Measurements from ENCODE around the gene SGCA. TPM values are rescaled to one million over a fixed set of nuclear protein-coding genes. Genes with fewer than 3 reads are reported as not detected.
A peak's percentile ranks its signal among the peaks of the same experiment; 100 is the strongest.

Gene SGCA
- total and polyA plus RNA-seq, 10 of the 15 experiments (the other 5 are each of a cell fraction or from before 2014, with no cell fraction given), result 0.13 to 2.2 (median 0.50) TPM; not detected in 2

DNA sequence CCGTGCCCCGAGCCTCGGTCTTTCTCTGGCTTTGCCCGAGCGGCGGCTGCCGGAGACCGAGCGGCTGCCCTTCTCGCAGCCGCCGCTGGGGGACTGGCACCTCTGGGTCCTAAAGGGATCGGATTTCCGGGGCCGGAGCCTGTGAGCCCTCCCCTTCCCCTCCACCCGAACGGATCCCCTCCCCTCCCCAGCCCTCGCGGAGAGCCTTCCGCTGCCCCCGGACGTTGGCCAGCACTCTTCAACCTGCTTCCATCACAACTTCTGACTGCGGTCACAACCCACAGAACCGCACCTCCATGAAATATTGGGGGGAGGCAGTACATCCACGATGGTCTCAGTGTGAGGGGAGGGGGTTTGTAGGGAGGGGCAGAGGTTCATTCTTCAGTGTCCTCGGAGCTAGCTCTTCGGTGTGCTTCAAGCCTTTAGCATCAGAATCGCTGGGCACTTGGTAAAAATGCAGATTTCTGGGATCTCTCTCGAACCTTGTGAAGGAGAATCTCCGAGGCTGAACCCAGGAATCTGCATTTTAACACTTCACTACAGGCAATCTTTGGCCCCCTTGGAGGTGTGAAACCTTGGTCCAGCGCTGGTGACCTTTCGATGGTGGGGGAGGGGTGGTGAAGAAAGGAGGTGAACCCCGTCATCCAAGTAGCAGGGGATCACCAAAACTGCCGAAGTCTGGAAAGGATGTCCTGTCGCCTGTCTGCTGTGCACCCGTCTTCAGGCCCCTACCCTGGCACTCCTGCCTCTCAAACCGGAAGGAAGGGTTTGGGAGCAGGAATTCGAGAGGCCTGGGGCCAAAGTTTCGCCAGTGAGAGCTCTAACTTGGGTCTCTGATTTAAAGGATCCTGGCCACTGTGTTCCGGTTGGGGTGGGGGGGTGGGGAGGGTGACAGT, 14.5 kb upstream of the SGCA start (continued):
- TF ChIP-seq MEF2B (IDR thresholded peaks at IDR 0.05; ENCODE audit: partially characterized antibody, poor library complexity, severe bottlenecking) (peak; percentile 30), SREBF1 (IDR thresholded peaks at IDR 0.05; ENCODE audit: low read length) (no peak), EED (IDR thresholded peaks at IDR 0.05; ENCODE audit: low read depth) (no peak), TAF1 (IDR thresholded peaks at IDR 0.05; ENCODE audit: borderline replicate concordance, low read depth, low read length) (peak; percentile 85; the same call in 1 of the 2 replicates), RFX5 (IDR thresholded peaks at IDR 0.05; ENCODE audit: low read depth, low read length) (no peak), CHD4 (IDR thresholded peaks at IDR 0.05) (peak; percentile 94; the same call in 1 of the 2 replicates)
- TF ChIP-seq, protein P1, sequence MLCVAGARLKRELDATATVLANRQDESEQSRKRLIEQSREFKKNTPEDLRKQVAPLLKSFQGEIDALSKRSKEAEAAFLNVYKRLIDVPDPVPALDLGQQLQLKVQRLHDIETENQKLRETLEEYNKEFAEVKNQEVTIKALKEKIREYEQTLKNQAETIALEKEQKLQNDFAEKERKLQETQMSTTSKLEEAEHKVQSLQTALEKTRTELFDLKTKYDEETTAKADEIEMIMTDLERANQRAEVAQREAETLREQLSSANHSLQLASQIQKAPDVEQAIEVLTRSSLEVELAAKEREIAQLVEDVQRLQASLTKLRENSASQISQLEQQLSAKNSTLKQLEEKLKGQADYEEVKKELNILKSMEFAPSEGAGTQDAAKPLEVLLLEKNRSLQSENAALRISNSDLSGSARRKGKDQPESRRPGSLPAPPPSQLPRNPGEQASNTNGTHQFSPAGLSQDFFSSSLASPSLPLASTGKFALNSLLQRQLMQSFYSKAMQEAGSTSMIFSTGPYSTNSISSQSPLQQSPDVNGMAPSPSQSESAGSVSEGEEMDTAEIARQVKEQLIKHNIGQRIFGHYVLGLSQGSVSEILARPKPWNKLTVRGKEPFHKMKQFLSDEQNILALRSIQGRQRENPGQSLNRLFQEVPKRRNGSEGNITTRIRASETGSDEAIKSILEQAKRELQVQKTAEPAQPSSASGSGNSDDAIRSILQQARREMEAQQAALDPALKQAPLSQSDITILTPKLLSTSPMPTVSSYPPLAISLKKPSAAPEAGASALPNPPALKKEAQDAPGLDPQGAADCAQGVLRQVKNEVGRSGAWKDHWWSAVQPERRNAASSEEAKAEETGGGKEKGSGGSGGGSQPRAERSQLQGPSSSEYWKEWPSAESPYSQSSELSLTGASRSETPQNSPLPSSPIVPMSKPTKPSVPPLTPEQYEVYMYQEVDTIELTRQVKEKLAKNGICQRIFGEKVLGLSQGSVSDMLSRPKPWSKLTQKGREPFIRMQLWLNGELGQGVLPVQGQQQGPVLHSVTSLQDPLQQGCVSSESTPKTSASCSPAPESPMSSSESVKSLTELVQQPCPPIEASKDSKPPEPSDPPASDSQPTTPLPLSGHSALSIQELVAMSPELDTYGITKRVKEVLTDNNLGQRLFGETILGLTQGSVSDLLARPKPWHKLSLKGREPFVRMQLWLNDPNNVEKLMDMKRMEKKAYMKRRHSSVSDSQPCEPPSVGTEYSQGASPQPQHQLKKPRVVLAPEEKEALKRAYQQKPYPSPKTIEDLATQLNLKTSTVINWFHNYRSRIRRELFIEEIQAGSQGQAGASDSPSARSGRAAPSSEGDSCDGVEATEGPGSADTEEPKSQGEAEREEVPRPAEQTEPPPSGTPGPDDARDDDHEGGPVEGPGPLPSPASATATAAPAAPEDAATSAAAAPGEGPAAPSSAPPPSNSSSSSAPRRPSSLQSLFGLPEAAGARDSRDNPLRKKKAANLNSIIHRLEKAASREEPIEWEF (IDR thresholded peaks at IDR 0.05; ENCODE audit: insufficient replicate concordance, low read depth, low read length), result no peak
- TF ChIP-seq, protein P2, sequence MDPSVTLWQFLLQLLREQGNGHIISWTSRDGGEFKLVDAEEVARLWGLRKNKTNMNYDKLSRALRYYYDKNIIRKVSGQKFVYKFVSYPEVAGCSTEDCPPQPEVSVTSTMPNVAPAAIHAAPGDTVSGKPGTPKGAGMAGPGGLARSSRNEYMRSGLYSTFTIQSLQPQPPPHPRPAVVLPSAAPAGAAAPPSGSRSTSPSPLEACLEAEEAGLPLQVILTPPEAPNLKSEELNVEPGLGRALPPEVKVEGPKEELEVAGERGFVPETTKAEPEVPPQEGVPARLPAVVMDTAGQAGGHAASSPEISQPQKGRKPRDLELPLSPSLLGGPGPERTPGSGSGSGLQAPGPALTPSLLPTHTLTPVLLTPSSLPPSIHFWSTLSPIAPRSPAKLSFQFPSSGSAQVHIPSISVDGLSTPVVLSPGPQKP (IDR thresholded peaks at IDR 0.05; ENCODE audit: low read depth, low read length), result peak; percentile 62; the same call in 1 of the 2 replicates
- TF ChIP-seq, protein P3, sequence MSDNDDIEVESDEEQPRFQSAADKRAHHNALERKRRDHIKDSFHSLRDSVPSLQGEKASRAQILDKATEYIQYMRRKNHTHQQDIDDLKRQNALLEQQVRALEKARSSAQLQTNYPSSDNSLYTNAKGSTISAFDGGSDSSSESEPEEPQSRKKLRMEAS (IDR thresholded peaks at IDR 0.05; ENCODE audit: low read depth, low read length), result 0 out of 2 replicates have a peak, but pooled peaks have one; percentile 18
- TF ChIP-seq, protein P4, sequence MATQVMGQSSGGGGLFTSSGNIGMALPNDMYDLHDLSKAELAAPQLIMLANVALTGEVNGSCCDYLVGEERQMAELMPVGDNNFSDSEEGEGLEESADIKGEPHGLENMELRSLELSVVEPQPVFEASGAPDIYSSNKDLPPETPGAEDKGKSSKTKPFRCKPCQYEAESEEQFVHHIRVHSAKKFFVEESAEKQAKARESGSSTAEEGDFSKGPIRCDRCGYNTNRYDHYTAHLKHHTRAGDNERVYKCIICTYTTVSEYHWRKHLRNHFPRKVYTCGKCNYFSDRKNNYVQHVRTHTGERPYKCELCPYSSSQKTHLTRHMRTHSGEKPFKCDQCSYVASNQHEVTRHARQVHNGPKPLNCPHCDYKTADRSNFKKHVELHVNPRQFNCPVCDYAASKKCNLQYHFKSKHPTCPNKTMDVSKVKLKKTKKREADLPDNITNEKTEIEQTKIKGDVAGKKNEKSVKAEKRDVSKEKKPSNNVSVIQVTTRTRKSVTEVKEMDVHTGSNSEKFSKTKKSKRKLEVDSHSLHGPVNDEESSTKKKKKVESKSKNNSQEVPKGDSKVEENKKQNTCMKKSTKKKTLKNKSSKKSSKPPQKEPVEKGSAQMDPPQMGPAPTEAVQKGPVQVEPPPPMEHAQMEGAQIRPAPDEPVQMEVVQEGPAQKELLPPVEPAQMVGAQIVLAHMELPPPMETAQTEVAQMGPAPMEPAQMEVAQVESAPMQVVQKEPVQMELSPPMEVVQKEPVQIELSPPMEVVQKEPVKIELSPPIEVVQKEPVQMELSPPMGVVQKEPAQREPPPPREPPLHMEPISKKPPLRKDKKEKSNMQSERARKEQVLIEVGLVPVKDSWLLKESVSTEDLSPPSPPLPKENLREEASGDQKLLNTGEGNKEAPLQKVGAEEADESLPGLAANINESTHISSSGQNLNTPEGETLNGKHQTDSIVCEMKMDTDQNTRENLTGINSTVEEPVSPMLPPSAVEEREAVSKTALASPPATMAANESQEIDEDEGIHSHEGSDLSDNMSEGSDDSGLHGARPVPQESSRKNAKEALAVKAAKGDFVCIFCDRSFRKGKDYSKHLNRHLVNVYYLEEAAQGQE (IDR thresholded peaks at IDR 0.05; ENCODE audit: low read depth, low read length), result no peak; the same call in 1 of the 2 replicates
- TF ChIP-seq, protein P5, sequence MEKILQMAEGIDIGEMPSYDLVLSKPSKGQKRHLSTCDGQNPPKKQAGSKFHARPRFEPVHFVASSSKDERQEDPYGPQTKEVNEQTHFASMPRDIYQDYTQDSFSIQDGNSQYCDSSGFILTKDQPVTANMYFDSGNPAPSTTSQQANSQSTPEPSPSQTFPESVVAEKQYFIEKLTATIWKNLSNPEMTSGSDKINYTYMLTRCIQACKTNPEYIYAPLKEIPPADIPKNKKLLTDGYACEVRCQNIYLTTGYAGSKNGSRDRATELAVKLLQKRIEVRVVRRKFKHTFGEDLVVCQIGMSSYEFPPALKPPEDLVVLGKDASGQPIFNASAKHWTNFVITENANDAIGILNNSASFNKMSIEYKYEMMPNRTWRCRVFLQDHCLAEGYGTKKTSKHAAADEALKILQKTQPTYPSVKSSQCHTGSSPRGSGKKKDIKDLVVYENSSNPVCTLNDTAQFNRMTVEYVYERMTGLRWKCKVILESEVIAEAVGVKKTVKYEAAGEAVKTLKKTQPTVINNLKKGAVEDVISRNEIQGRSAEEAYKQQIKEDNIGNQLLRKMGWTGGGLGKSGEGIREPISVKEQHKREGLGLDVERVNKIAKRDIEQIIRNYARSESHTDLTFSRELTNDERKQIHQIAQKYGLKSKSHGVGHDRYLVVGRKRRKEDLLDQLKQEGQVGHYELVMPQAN (conservative IDR thresholded peaks at IDR 0.05), result peak; percentile 31; the same call in 1 of the 2 replicates
- TF ChIP-seq, protein P6, sequence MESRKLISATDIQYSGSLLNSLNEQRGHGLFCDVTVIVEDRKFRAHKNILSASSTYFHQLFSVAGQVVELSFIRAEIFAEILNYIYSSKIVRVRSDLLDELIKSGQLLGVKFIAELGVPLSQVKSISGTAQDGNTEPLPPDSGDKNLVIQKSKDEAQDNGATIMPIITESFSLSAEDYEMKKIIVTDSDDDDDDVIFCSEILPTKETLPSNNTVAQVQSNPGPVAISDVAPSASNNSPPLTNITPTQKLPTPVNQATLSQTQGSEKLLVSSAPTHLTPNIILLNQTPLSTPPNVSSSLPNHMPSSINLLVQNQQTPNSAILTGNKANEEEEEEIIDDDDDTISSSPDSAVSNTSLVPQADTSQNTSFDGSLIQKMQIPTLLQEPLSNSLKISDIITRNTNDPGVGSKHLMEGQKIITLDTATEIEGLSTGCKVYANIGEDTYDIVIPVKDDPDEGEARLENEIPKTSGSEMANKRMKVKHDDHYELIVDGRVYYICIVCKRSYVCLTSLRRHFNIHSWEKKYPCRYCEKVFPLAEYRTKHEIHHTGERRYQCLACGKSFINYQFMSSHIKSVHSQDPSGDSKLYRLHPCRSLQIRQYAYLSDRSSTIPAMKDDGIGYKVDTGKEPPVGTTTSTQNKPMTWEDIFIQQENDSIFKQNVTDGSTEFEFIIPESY (IDR thresholded peaks at IDR 0.05), result no peak

Measured in GM12878 (cell line).